ENCODE data around the gene ALOX15.
"Not testable (repeated sequence)": the region's sequence is repeated elsewhere in the genome, so short reads cannot be mapped to it uniquely, and the experiment has no call there.

The ALOX15 gene

GRCh38 chr17:4626734-4627256, 14.7 kb downstream of the ALOX15 start:
- TF ChIP-seq, protein P1, sequence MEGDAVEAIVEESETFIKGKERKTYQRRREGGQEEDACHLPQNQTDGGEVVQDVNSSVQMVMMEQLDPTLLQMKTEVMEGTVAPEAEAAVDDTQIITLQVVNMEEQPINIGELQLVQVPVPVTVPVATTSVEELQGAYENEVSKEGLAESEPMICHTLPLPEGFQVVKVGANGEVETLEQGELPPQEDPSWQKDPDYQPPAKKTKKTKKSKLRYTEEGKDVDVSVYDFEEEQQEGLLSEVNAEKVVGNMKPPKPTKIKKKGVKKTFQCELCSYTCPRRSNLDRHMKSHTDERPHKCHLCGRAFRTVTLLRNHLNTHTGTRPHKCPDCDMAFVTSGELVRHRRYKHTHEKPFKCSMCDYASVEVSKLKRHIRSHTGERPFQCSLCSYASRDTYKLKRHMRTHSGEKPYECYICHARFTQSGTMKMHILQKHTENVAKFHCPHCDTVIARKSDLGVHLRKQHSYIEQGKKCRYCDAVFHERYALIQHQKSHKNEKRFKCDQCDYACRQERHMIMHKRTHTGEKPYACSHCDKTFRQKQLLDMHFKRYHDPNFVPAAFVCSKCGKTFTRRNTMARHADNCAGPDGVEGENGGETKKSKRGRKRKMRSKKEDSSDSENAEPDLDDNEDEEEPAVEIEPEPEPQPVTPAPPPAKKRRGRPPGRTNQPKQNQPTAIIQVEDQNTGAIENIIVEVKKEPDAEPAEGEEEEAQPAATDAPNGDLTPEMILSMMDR (IDR thresholded peaks at IDR 0.05; ENCODE audit: insufficient read depth, missing control alignments): no peak
- DNase-seq (ENCODE audit: insufficient read length, low spot score) (no peak), FAIRE-seq (no peak)

DNA sequence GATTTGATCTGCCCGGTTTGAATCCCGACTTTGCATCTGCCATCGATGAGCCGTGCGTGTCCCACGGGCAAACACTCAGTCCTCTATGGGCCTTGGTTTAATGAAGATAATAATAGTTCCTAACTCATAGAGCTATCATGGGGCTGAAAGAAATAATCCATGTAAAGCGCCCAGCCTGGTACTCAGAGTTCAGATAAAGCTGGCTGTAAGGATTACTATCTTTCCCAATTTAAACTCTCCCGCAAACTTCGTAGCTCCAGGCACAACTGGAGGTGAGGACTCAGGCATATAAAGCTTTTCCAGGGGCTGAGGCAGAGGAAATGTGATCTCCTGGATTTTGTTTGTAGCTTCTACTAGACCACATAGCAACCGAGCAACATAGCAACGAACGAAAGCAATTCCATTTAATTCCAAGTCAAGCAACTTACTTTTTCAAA, 16.3 kb downstream of the ALOX15 start:
- TF ChIP-seq, protein P1 (IDR thresholded peaks at IDR 0.05; ENCODE audit: insufficient read depth, missing control alignments): no peak
- FAIRE-seq (no peak), DNase-seq (ENCODE audit: insufficient read length, low spot score) (no peak)

GRCh38 chr17:4624451-4624911, 17.0 kb downstream of the ALOX15 start:
- not testable (repeated sequence) for FAIRE-seq; DNase-seq (ENCODE audit: insufficient read length, low spot score)

GRCh38 chr17:4623249-4623648, 18.2 kb downstream of the ALOX15 start:
- TF ChIP-seq, protein P1 (IDR thresholded peaks at IDR 0.05; ENCODE audit: insufficient read depth, missing control alignments): no peak
- DNase-seq (ENCODE audit: insufficient read length, low spot score) (no peak), FAIRE-seq (no peak)

GRCh38 chr17:4622375-4622774, 19.1 kb downstream of the ALOX15 start:
- FAIRE-seq (no peak), DNase-seq (ENCODE audit: insufficient read length, low spot score) (no peak)
- TF ChIP-seq, protein P1 (IDR thresholded peaks at IDR 0.05; ENCODE audit: insufficient read depth, missing control alignments): no peak

GRCh38 chr17:4620531-4621101, 20.9 kb downstream of the ALOX15 start:
- FAIRE-seq: no peak
- TF ChIP-seq, protein P1 (IDR thresholded peaks at IDR 0.05; ENCODE audit: insufficient read depth, missing control alignments): no peak

GRCh38 chr17:4617590-4618351, 23.7 kb downstream of the ALOX15 start:
- DNase-seq (ENCODE audit: insufficient read length, low spot score): no peak
- FAIRE-seq: no peak
- TF ChIP-seq, protein P1 (IDR thresholded peaks at IDR 0.05; ENCODE audit: insufficient read depth, missing control alignments): no peak

More at GRCh38 chr17:4620531-4621101, 20.9 kb downstream of the ALOX15 start:
- DNase-seq (ENCODE audit: insufficient read length, low spot score): no peak

All from D721Med (cell line).